Activated B cell treated with CpG ODN at 0.5 μM for 24 hours (primary cell): ENCODE measurements around the gene UST. TPM values are rescaled to one million over a fixed set of nuclear protein-coding genes. Genes with fewer than 3 reads are reported as not detected.

Experiments used
- ATAC-seq: fragments of 200-7000 bp; cut with Tn5 transposase; one replicate; pipeline ENCODE4 v1.10.0; 2021; ENCODE audit warnings: low read depth, mild to moderate bottlenecking, moderate library complexity
- CTCF ChIA-PET: fragments of 350-600 bp; sonication (Branson Sonifier 250); formaldehyde crosslinking; loops from one replicate; lab custom pipeline; 2021; ENCODE audit warnings: antibody characterized with exemption; lab: Charles Lee
- POLR2A ChIA-PET: fragments of 350-600 bp; sonication (Branson Sonifier 250); formaldehyde crosslinking; loops from one replicate; lab custom pipeline; 2021; ENCODE audit warnings: antibody characterized with exemption; lab: Charles Lee
- DNase-seq: peaks from one replicate; pipeline ENCODE4 v3.0.0; 2022
- H3K27ac Mint-ChIP-seq: one replicate; pipeline ENCODE4 v1.8.0; 2020; ENCODE audit warnings: mixed read lengths
- H3K27me3 Mint-ChIP-seq: one replicate; pipeline ENCODE4 v1.8.0; 2021; ENCODE audit warnings: mixed read lengths
- H3K36me3 Mint-ChIP-seq: one replicate; pipeline ENCODE4 v1.8.0; 2021; ENCODE audit warnings: low read depth, mixed read lengths
- H3K4me1 Mint-ChIP-seq: one replicate; pipeline ENCODE4 v1.8.0; 2021; ENCODE audit warnings: mixed read lengths
- H3K4me3 Mint-ChIP-seq: one replicate; pipeline ENCODE4 v1.8.0; 2020; ENCODE audit warnings: mild to moderate bottlenecking, mixed read lengths
- H3K9me3 Mint-ChIP-seq: one replicate; pipeline ENCODE4 v1.8.0; 2020; ENCODE audit warnings: mixed read lengths
- intact Hi-C: fragments of 100-400 bp; cut with micrococcal nuclease; formaldehyde crosslinking; loops from one replicate; pipeline ENCODE4 v1.15.1; 2024
- total RNA-seq: library from RNA; stranded (reverse); gene quantifications from 2 replicates; pipeline ENCODE4 v1.2.3, GENCODE V29; 2022
- TF ChIP-seq, protein P1 (sequence below): fragments of 200-600 bp; IDR thresholded peaks from one replicate; pipeline ENCODE4 v1.8.0; 2022; ENCODE audit warnings: antibody characterized with exemption, mild to moderate bottlenecking

UST gene
- total RNA-seq, 1 donor from 2014 or later, result 18.1 TPM

DNA sequence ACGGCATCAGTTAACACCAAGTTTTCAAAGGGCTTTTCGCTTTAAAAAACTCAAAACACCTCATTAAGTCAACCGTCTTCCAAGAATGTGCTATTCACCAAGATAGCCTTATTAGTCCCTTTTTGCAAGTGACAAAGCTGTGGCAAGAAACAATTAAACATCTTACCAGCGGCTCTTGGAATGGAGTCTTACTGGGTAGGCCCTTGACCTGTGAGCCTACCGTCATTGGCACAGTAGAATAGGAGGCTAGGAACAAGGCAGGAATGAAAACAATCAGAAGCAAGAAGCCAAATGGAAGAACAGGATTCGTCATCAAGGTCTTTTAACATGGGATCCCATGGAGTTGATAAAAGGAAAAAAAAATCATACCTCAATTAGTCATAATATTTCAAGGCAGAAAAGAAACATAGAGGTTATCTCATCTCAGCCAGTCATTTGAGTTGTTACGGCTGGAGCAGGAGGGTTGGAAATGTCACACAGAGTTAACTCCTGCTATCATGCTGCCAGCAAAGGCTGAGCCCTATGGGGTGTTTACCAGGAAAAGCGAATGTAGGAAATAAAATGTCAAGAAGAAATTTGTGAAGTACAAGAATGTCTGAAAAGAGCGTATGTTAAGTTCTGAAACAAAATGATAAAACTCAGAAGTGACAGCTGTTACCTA, 236.4 kb downstream of the UST start:
- no peak overlapping the region for H3K4me3 Mint-ChIP-seq
- H3K4me1 Mint-ChIP-seq, result peaks cover 24% of the 10 kb centered on the region
- CTCF ChIA-PET, result no interaction called here
- H3K27ac Mint-ChIP-seq, result no peak overlapping the region
- ATAC-seq (no peak), DNase-seq (no peak)
- TF ChIP-seq, protein P1, sequence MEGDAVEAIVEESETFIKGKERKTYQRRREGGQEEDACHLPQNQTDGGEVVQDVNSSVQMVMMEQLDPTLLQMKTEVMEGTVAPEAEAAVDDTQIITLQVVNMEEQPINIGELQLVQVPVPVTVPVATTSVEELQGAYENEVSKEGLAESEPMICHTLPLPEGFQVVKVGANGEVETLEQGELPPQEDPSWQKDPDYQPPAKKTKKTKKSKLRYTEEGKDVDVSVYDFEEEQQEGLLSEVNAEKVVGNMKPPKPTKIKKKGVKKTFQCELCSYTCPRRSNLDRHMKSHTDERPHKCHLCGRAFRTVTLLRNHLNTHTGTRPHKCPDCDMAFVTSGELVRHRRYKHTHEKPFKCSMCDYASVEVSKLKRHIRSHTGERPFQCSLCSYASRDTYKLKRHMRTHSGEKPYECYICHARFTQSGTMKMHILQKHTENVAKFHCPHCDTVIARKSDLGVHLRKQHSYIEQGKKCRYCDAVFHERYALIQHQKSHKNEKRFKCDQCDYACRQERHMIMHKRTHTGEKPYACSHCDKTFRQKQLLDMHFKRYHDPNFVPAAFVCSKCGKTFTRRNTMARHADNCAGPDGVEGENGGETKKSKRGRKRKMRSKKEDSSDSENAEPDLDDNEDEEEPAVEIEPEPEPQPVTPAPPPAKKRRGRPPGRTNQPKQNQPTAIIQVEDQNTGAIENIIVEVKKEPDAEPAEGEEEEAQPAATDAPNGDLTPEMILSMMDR, result no peak
- intact Hi-C loops, result no loop called here
- no peaks in the 10 kb centered on the region for H3K9me3 Mint-ChIP-seq
- peaks cover 5% of the 10 kb centered on the region for H3K36me3 Mint-ChIP-seq
- POLR2A ChIA-PET, result no interaction called here
- H3K27me3 Mint-ChIP-seq, result no peaks in the 10 kb centered on the region

DNA sequence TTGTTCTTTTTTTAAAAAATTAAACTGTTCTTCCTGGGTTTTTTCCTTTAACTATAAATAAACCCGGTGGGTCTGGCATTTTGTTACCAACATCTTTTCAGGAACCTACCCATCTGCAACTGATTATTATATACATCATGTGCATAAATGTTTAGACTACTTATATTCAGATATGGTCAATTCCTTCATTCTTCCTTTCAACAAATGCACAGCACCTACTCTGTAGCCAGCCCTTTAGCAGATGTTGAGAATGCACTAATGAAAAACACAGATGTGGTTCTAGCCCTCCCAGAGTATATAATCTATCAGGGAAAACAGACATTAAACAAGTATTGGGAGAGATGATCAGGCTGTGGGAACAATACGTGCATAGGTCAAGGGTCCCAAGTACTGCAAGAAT, 237.1 kb downstream of the UST start:
- no peak for DNase-seq
- Mint-ChIP-seq H3K36me3 (peaks cover 6% of the 10 kb centered on the region), H3K27ac (no peak overlapping the region), H3K4me3 (no peak overlapping the region), H3K9me3 (no peaks in the 10 kb centered on the region), H3K4me1 (peaks cover 31% of the 10 kb centered on the region), H3K27me3 (no peaks in the 10 kb centered on the region)
- POLR2A ChIA-PET, result no interaction called here
- CTCF ChIA-PET, result no interaction called here
- ATAC-seq, result no peak
- intact Hi-C loops, result no loop called here
- TF ChIP-seq, protein P1, result no peak

DNA sequence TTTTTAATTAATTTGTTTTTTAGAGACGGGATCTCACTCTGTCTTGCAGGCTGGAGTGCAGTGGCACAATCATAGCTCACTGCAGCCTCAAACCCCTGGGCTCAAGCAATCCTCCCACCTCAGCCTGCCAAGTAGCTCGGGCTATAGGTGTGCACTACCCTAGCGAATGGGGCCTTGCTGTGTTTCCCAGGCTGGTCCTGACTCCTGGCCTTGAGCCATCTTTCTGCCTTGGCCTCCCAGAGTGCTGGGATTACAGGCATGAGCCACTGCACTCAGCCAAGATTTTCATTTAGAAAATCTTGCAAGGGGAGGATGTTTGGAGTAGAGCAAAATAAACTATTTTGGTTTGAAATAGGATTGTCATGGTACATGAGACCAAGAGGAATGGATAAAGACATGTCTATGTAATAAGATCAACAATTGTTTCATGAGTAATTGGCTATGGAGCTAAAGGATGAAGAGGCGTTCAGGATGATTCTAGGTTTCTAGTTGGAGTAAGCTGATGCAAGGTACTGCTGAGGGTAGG, 237.8 kb downstream of the UST start:
- H3K27me3 Mint-ChIP-seq, result no peaks in the 10 kb centered on the region
- H3K4me1 Mint-ChIP-seq, result peaks cover 38% of the 10 kb centered on the region
- intact Hi-C loops, result no loop called here
- TF ChIP-seq, protein P1, result no peak
- no peak overlapping the region for H3K4me3 Mint-ChIP-seq
- no peaks in the 10 kb centered on the region for H3K9me3 Mint-ChIP-seq
- ATAC-seq (no peak), DNase-seq (no peak)
- H3K27ac Mint-ChIP-seq, result no peak overlapping the region
- POLR2A ChIA-PET, result no interaction called here
- peaks cover 6% of the 10 kb centered on the region for H3K36me3 Mint-ChIP-seq
- CTCF ChIA-PET, result no interaction called here

DNA sequence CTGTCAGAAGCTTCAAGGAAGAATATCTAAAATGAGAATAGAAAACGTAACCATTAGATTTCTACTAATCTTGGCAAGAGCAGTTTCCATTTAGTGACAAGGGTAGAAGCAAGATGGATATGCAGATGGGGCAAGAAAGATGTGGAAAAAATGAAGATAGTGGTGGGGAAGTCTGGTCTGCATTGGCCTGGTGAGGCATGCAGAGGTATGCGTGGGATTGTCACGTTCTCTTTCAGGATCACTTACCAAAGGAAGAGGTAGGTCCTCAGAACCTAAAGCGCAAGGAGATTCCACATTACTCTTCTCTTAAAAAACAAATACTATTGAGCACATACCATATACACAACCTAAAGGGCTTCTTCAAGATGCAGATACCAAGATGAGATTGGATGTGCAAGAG, 238.7 kb downstream of the UST start:
- DNase-seq, result no peak
- no peaks in the 10 kb centered on the region for H3K27me3 Mint-ChIP-seq
- H3K4me1 Mint-ChIP-seq, result peaks cover 45% of the 10 kb centered on the region
- ChIA-PET POLR2A (no interaction called here), CTCF (no interaction called here)
- TF ChIP-seq, protein P1, result no peak
- H3K9me3 Mint-ChIP-seq, result no peaks in the 10 kb centered on the region
- intact Hi-C loops, result no loop called here
- no peak for ATAC-seq
- peaks cover 6% of the 10 kb centered on the region for H3K36me3 Mint-ChIP-seq
- H3K4me3 Mint-ChIP-seq, result no peak overlapping the region
- H3K27ac Mint-ChIP-seq, result no peak overlapping the region

DNA sequence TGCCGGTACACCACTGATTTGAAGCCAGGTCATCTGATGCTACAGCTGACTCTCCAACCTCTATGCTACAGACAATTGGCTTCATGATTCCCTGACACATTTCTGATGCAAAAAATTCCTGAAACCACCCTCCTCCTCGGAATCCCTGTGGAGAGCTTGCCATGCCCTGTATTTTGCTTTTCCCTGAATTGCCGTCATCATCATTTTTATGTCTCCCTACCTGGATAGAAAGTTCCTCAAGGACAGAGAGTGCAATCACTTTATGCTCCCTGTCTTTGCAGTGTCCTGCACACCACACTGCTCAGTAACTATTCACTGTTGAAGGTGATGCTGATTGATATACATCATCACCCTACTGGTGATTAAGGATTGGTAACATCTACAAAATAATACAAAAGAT, 239.8 kb downstream of the UST start:
- Mint-ChIP-seq H3K27me3 (no peaks in the 10 kb centered on the region), H3K27ac (no peak overlapping the region), H3K4me3 (no peak overlapping the region), H3K9me3 (no peaks in the 10 kb centered on the region), H3K4me1 (peaks cover 45% of the 10 kb centered on the region), H3K36me3 (peaks cover 5% of the 10 kb centered on the region)
- TF ChIP-seq, protein P1, result no peak
- ATAC-seq (no peak), DNase-seq (no peak)
- POLR2A ChIA-PET, result no interaction called here
- intact Hi-C loops, result no loop called here
- CTCF ChIA-PET, result interaction anchor here (2.7 kb wide), 1 partner anchor 42 kb away, joined by 10 read pairs; no protein-coding TSS in a partner anchor
